Astrocyte (in vitro differentiated cells and primary cell): ENCODE results near the gene P4HA1.

ENCODE experiments used
- EZH2 ChIP-seq: IDR thresholded peaks from 2 replicates; pipeline ENCODE4 v1.6.1; 2012; ENCODE audit warnings: mild to moderate bottlenecking, low read length, inconsistent platforms; ENCODE audit not compliant: insufficient read depth
- TF ChIP-seq, protein P1 (sequence below): IDR thresholded peaks from 2 replicates; pipeline ENCODE4 v1.5.1; 2011; ENCODE audit warnings: low read depth, mild to moderate bottlenecking, inconsistent platforms, low read length, moderate library complexity; ENCODE audit not compliant: insufficient read depth

DNA sequence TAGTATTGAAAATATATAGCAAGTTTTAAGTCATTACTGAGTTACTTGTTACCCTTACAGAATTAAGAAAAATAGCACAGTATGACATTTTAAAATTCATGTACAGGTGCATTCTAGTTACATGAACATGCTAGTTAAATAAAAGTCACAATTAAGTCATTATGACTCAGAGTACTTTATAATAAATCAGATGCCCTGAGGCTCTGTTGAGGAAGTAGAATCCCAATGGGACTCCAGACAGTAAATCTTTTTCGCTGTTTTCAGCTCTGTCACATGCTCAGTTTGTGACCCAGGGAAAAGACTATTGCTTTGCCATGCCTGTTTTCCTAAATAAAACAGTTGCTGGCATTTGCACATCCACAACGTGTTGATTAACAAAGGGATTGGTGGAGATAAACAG lies 34.6 kb upstream of the P4HA1 start:
- TF ChIP-seq EZH2, result no peak
- TF ChIP-seq, protein P1, sequence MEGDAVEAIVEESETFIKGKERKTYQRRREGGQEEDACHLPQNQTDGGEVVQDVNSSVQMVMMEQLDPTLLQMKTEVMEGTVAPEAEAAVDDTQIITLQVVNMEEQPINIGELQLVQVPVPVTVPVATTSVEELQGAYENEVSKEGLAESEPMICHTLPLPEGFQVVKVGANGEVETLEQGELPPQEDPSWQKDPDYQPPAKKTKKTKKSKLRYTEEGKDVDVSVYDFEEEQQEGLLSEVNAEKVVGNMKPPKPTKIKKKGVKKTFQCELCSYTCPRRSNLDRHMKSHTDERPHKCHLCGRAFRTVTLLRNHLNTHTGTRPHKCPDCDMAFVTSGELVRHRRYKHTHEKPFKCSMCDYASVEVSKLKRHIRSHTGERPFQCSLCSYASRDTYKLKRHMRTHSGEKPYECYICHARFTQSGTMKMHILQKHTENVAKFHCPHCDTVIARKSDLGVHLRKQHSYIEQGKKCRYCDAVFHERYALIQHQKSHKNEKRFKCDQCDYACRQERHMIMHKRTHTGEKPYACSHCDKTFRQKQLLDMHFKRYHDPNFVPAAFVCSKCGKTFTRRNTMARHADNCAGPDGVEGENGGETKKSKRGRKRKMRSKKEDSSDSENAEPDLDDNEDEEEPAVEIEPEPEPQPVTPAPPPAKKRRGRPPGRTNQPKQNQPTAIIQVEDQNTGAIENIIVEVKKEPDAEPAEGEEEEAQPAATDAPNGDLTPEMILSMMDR, result no peak
